CD4-positive, alpha-beta T cell treated with Interleukin-4 for 4 hours (primary cell): Measurements from ENCODE around the gene CFAP65.

ENCODE experiments used
- DNase-seq: peaks from one replicate; pipeline ENCODE4 v3.0.0-alpha.2; 2020

CFAP65 gene

GRCh38 chr2:219041252-219041651, at the start of gene CFAP65:
Gene CFAP65 (minus strand): TSS chr2:219041516. CDS start chr2:219039048, 2,468 bp downstream.
- no peak for DNase-seq

GRCh38 chr2:219090436-219091299, 49.4 kb upstream of the CFAP65 start:
- no peak for DNase-seq

GRCh38 chr2:219089330-219089729, 48.0 kb upstream of the CFAP65 start:
- no peak for DNase-seq

GRCh38 chr2:219087848-219088247, 46.5 kb upstream of the CFAP65 start:
- DNase-seq = no peak

DNA sequence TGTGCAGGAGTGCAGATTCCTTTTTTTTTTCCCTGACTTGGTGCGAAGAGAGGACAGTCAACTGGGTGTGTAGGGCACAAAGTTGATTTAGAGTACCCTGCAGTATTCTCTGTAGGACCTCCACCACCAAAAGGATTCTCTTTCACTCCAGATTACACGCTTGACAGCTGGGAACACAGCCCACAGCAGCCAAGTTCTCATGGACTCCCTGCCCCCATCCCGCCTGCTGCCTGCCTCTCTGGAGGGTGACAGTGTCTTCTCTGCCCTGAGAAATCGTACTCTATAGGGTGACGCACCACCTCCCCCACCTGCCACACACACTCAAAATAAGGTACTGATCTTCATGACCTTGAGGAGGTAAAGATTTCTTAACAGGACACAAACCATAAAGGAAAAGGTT, 46.0 kb upstream of the CFAP65 start:
- DNase-seq = no peak

DNA sequence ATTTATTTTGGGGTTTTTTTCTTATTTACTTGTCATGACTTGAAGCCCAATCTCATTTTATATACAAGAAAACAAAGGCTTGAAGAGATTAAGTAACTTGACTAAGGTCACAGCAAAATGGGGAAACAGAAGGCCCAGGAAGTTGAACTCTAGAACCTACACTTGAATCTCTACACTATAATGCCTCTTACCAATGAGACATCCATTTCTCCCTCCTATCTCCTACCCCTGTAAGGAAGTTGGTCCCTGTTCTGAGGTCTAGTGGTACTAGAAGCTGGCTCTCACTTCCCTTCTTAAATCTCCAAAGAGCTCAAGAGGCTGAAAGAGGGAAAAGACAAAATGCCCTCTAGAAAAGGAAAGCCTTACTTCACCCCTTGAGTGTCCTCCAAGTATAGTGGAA, 44.9 kb upstream of the CFAP65 start:
- DNase-seq = peak; percentile 3

- no peak for DNase-seq
Measured at GRCh38 chr2:219084791-219085190, 43.5 kb upstream of the CFAP65 start.

- no peak for DNase-seq
Measured at GRCh38 chr2:219082332-219082958, 41.1 kb upstream of the CFAP65 start.

- no peak for DNase-seq
Measured at GRCh38 chr2:219081701-219082331, 40.5 kb upstream of the CFAP65 start.

- DNase-seq = no peak
Measured at GRCh38 chr2:219081096-219081495, 39.8 kb upstream of the CFAP65 start.

DNA sequence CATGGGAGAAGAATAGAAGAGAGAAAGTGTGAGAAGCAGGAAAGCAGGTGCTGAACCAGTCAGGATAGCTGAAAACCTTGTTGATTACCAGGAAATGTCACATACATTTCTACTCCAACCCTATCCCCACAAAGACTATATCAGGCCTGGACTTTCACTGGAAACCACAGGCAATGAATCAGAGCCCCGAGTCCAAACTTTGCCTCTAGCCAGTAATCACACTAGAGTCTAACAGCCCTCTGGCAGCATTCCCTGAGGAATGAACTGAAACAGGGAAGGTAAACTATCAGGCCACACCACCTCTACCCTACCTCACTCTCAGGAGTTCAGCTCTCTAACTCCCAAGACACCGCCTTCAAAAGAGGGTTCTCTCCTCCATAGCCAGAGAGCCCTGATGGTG, 38.1 kb upstream of the CFAP65 start:
- DNase-seq = no peak

- DNase-seq = no peak
Measured at GRCh38 chr2:219078951-219079350, 37.6 kb upstream of the CFAP65 start.

GRCh38 chr2:219078126-219078525, 36.8 kb upstream of the CFAP65 start:
- no peak for DNase-seq

- no peak for DNase-seq
Measured at GRCh38 chr2:219076253-219076652, 34.9 kb upstream of the CFAP65 start.

GRCh38 chr2:219073413-219074129, 32.3 kb upstream of the CFAP65 start:
- peak; percentile 21 for DNase-seq

DNA sequence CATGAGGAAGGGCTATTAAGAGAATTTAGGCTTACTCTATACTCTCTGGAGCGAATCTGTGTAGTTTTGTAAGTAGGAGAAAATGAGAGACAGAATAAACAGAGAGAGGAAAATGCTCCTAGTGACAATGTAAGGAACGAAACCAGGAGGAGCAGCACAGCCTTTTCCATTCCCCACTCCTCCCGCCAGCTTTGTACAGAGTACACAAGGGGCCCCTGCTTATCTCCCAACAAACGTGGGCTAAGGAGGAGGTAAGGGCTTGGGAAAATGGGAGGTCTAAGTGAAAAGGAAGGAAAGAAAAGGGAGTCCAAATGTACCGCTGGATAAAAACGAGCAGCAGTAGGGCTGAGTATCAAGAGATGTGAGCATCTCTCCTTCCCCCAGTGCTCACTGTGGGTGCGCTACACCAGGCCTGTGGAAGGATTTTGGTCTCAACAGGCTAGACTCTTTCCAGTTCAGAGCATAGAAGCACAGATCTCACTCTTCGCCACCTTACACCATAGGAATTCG, 31.5 kb upstream of the CFAP65 start:
- no peak for DNase-seq

GRCh38 chr2:219071131-219071816, 30.0 kb upstream of the CFAP65 start:
- no peak for DNase-seq

DNA sequence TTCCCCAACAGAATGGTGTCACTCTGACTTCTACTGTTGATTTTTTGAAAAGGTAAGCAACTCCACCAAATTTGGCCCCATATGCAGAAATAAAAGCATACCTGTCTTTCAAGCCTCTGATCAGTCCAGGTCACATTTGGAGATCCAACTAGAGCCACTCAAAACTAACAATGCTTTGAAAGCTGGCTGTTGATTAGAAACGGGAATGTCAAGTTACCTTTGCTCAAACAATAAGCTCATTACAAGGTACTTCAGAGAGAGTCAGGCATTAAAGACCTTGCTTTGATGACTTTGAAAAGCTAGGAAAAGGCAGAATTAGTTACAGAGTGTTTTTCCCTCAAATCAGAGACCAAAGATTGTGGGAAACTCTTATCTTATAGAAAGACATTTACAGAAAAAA, 24.2 kb upstream of the CFAP65 start:
- DNase-seq = no peak

DNA sequence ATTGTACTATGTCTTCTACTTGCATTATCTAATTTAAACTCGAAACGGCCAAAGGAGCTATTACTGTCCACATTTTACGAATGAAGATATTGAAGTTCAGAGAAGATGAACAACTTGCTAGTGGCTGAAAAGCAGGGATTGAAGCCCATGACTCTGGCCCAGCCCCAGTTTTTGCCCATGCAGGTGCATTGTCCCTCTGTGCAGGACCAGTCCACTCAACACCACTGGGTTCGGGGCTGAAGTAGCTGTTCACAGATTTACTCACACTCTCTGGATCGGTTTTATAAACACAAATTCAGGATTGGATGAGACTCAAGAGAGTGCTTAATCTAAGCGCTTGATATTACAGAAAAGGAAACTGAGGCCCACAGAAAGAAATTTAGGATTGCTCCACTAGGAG, 20.8 kb upstream of the CFAP65 start:
- no peak for DNase-seq

DNA sequence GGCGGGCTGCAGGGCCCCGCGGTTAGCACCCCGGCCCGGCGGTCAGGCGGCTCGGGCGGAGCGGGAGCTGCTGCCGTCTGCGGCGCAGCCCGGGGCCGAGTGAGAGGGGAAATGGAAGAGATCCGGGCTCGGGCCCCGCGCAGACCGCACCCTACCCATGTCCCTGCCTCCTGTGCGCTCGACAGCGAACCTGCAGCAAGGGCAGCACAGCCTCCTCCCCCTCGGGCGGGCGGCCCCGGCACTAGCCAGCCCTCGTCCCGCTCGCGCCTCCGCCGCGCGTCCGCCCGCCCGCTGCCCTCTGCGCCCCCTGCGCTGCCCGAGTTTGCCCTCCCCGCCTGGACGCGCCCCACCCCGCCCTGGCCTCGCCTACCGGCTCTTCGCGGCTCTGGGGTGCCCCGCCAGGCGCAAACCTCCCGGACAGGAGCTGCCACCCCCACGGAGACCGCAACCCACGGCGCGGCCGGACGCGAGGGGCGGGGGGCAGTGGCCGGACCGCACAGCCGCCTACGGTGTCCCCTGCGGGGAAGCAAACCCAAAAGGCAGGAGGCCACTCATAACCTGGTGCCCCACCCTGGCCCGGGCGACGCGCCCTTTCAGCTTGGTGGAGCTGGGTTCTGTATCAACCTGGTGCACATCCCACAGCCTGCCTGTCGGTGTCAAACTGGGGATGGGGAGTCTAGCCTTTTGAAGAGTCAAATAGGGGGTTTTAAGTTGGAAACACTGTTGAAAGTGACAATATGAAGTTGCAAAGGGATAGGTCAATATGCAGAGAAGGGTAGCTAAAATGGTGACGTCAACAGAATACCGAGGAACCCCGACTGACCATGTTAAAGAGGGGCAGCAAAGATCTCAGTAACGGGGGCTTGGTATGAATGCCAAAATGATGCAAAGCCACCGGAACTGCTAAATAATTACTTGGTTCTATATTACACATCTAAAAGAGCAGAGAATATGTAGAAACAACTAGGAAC, 19.8 kb upstream of the CFAP65 start, which contains the start of gene IHH:
Gene IHH (minus strand): TSS at position 101 of the 971 bp plus-strand sequence. CDS start 454 bp downstream, outside the sequence.
- DNase-seq = no peak
